DLD1 (cell line): Measurements from ENCODE around the gene E2F8.

ENCODE experiments used
- in situ Hi-C: cut with HindIII; loops from 2 replicates; pipeline ENCODE4 v1.10.0; 2017; ENCODE audit warnings: low sequenced_read_pairs

The E2F8 gene

GRCh38 chr11:19220903-19221724 lies 19.6 kb downstream of the E2F8 start:
- in situ Hi-C loops: no loop called here

GRCh38 chr11:19218786-19219460 lies 21.8 kb downstream of the E2F8 start:
- in situ Hi-C loops: no loop called here

GRCh38 chr11:19218216-19218615 lies 22.5 kb downstream of the E2F8 start:
- in situ Hi-C loops: no loop called here

GRCh38 chr11:19216709-19217374 lies 23.9 kb downstream of the E2F8 start:
- in situ Hi-C loops: no loop called here

GRCh38 chr11:19216021-19216420 lies 24.7 kb downstream of the E2F8 start:
- in situ Hi-C loops: no loop called here

- in situ Hi-C loops: no loop called here
These were observed 31.0 kb downstream of the E2F8 start for GRCh38 chr11:19209617-19210370.

GRCh38 chr11:19208959-19209546 lies 31.7 kb downstream of the E2F8 start:
- in situ Hi-C loops: no loop called here

- in situ Hi-C loops: no loop called here
These were observed 32.6 kb downstream of the E2F8 start for GRCh38 chr11:19208181-19208580.

GRCh38 chr11:19204836-19205235 lies 35.9 kb downstream of the E2F8 start:
- in situ Hi-C loops: no loop called here

GRCh38 chr11:19201737-19202605 lies 38.8 kb downstream of the E2F8 start, which contains the start of gene CSRP3:
CSRP3 (minus strand) TSS chr11:19201983; CDS start chr11:19192448, 9,535 bp downstream.
- in situ Hi-C loops: no loop called here

GRCh38 chr11:19200410-19201201 lies 40.1 kb downstream of the E2F8 start:
- in situ Hi-C loops: no loop called here

GRCh38 chr11:19199771-19200170 lies 41.0 kb downstream of the E2F8 start:
- in situ Hi-C loops: no loop called here

GRCh38 chr11:19199048-19199447 lies 41.7 kb downstream of the E2F8 start:
- in situ Hi-C loops: no loop called here

- in situ Hi-C loops: no loop called here
These were observed 44.3 kb downstream of the E2F8 start for GRCh38 chr11:19196432-19196831.

- in situ Hi-C loops: no loop called here
These were observed 46.0 kb downstream of the E2F8 start for GRCh38 chr11:19194620-19195308.

- in situ Hi-C loops: no loop called here
These were observed 46.8 kb downstream of the E2F8 start for GRCh38 chr11:19193916-19194315.

GRCh38 chr11:19191530-19192169 lies 49.1 kb downstream of the E2F8 start:
- in situ Hi-C loops: no loop called here

- in situ Hi-C loops: no loop called here
These were observed 52.9 kb downstream of the E2F8 start for GRCh38 chr11:19187833-19188258.
